ENCODE results near the gene VEGFA. TPM values are rescaled to one million over a fixed set of nuclear protein-coding genes. Genes with fewer than 3 reads are reported as not detected.

VEGFA gene
- total RNA-seq, 1 experiment from 2014 or later, result 174 TPM

GRCh38 chr6:43766964-43767461 is 3.0 kb upstream of the VEGFA start:
- no peaks in the 10 kb centered on the region for H3K9me3 ChIP-seq
- peaks cover 29% of the 10 kb centered on the region for H3K4me1 ChIP-seq
- Mint-ChIP-seq H3K4me3 (ENCODE audit: unreplicated experiment) (no peak overlapping the region), H3K27me3 (ENCODE audit: insufficient read depth, unreplicated experiment) (no peaks in the 10 kb centered on the region), H3K9me3 (ENCODE audit: unreplicated experiment) (no peaks in the 10 kb centered on the region), H3K36me3 (ENCODE audit: insufficient read depth, unreplicated experiment) (peaks cover 28% of the 10 kb centered on the region), H3K4me1 (ENCODE audit: low read depth, unreplicated experiment) (peaks cover 17% of the 10 kb centered on the region), H3K27ac (ENCODE audit: unreplicated experiment) (no peak overlapping the region)
- no peak for TF ChIP-seq CTCF (IDR thresholded peaks at IDR 0.05; ENCODE audit: insufficient read depth in 1 of 2, low read depth in 1 of 2, low read length in 1 of 2, severe bottlenecking in 1 of 2, unreplicated experiment in 1 of 2)
- POLR2A ChIA-PET, result no interaction called here
- BruUV-seq (replicated peaks), result no TSS peak
- intact Hi-C loops (cut with micrococcal nuclease; ENCODE audit: unreplicated experiment), result no loop called here
- CTCF ChIA-PET, result interaction anchor here (0.7 kb wide), 1 partner anchor 312 kb away, joined by 3 read pairs; no protein-coding TSS in a partner anchor
- H3K36me3 ChIP-seq (ENCODE audit: control insufficient read depth, insufficient read depth, low read length), result no peaks in the 10 kb centered on the region; the same call in 1 of the 2 replicates
- H3K27me3 ChIP-seq (replicated peaks; ENCODE audit: control insufficient read depth, insufficient read depth, low read length), result no peaks in the 10 kb centered on the region
- DNase-seq, result no peak
- no peak overlapping the region for H3K4me3 ChIP-seq (ENCODE audit: low read depth, low read length)

GRCh38 chr6:43767553-43768505 is 2.2 kb upstream of the VEGFA start:
- Mint-ChIP-seq H3K4me1 (ENCODE audit: low read depth, unreplicated experiment) (peaks cover 17% of the 10 kb centered on the region), H3K27ac (ENCODE audit: unreplicated experiment) (no peak overlapping the region)
- H3K4me3 ChIP-seq (ENCODE audit: low read depth, low read length), result no peak overlapping the region

More at GRCh38 chr6:43767553-43768505, 2.2 kb upstream of the VEGFA start:
- H3K27me3 Mint-ChIP-seq (ENCODE audit: insufficient read depth, unreplicated experiment), result no peaks in the 10 kb centered on the region
- DNase-seq, result no peak
- H3K9me3 Mint-ChIP-seq (ENCODE audit: unreplicated experiment), result no peaks in the 10 kb centered on the region
- ChIA-PET POLR2A (no interaction called here), CTCF (interaction anchor here (0.6 to 1.3 kb wide), 4 partner anchors 103 to 311 kb away, joined by 3 to 10 read pairs (median 4); no protein-coding TSS in a partner anchor)
- TF ChIP-seq CTCF (IDR thresholded peaks at IDR 0.05; ENCODE audit: insufficient read depth in 1 of 2, low read depth in 1 of 2, low read length in 1 of 2, severe bottlenecking in 1 of 2, unreplicated experiment in 1 of 2), result no peak
- H3K4me1 ChIP-seq, result peaks cover 26% of the 10 kb centered on the region
- no peaks in the 10 kb centered on the region for H3K27me3 ChIP-seq (replicated peaks; ENCODE audit: control insufficient read depth, insufficient read depth, low read length)
- no peak overlapping the region for H3K4me3 Mint-ChIP-seq (ENCODE audit: unreplicated experiment)
- peaks cover 4% of the 10 kb centered on the region for H3K36me3 ChIP-seq (ENCODE audit: control insufficient read depth, insufficient read depth, low read length)
- BruUV-seq (replicated peaks), result no TSS peak
- H3K9me3 ChIP-seq, result no peaks in the 10 kb centered on the region
- intact Hi-C loops (cut with micrococcal nuclease; ENCODE audit: unreplicated experiment), result loop anchor here (2.0 kb wide), 1 partner anchor 43 kb away; no protein-coding TSS in a partner anchor
- peaks cover 36% of the 10 kb centered on the region for H3K36me3 Mint-ChIP-seq (ENCODE audit: insufficient read depth, unreplicated experiment)

All from Caco-2 (cell line).